Erythroblast (primary cell): ENCODE measurements around the gene ATP6V0E2.

Experiments used
- GATA1 ChIP-seq: IDR thresholded peaks from 2 replicates; pipeline ENCODE4 v1.6.1; 2011; ENCODE audit warnings: low read depth, mild to moderate bottlenecking, control low read depth, low read length, moderate library complexity
- POLR2A ChIP-seq: IDR thresholded peaks from 2 replicates; pipeline ENCODE4 v1.6.1; 2011; ENCODE audit warnings: mild to moderate bottlenecking, low read length

DNA sequence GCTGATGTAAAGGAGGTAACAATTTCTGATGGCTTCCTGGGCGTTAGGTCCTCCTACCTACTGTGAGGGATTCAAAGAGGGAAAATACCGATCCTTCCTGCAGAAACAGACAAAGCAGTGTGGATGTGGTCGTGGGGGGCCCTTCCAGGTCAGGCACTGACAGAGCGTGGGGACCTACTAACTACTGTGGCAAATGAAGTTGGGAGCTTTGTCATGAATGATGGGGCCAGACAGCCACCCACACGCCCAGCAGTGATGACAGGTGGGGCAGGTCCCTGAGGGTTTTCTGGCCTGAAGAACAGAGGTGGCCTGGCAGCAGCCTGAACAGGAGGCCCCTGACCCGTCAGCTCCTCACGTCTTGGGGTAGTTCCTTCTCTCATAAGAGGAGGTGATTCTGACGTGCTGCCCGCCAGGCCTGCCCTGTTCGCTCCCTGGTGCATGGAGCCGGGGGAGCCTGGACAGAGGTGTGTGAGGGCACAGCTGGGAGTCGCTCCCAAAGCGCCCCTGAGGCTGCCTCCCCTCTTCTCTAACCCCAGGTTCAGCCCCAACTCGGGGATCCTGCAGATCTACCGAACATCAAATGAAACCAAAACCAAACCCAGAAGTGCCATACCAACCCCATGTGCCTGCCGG lies 4.2 kb downstream of the ATP6V0E2 start:
- TF ChIP-seq POLR2A (no peak), GATA1 (no peak)
